Gastrocnemius medialis (tissue), 4 donors: ENCODE results near the gene NHLRC3. TPM values are rescaled to one million over a fixed set of nuclear protein-coding genes. Genes with fewer than 3 reads are reported as not detected.

Experiments used
- ATAC-seq, 2 donors: fragments of 150-250 bp; one replicate each; pipeline ENCODE4 v1.9.1; 2016
- DNase-seq, 2 donors: peaks; one replicate each; pipeline ENCODE4 v3.0.0-alpha.2; 2019
- H3K27ac ChIP-seq, 4 donors: fragments of 200-600 bp; sonication (generic); 1 replicate in 1 of 4; 2 replicates in 3 of 4; pipeline ENCODE4 v1.5.1; 2016 to 2018; ENCODE audit warnings: mild to moderate bottlenecking in 2 of 4, moderate library complexity in 1 of 4
- H3K27me3 ChIP-seq, 3 donors: fragments of 200-600 bp; sonication (generic) in 2 of 3; 1 replicate in 1 of 3; 2 replicates in 2 of 3; pipeline versions ENCODE4 v1.5.1 to v1.6.0; 2016 to 2019; ENCODE audit warnings: mild to moderate bottlenecking in 1 of 3, moderate library complexity in 1 of 3
- H3K36me3 ChIP-seq, 2 donors: fragments of 200-600 bp; sonication (generic) in 1 of 2; one replicate each; pipeline ENCODE4 v1.5.1; 2017 to 2018
- H3K4me1 ChIP-seq, 2 donors: fragments of 200-600 bp; sonication (generic) in 1 of 2; one replicate each; pipeline ENCODE4 v1.5.1; 2016 to 2017; ENCODE audit warnings: mild to moderate bottlenecking in 2 of 2
- H3K4me3 ChIP-seq, 4 donors: fragments of 200-600 bp; sonication (generic) in 3 of 4; 1 replicate in 1 of 4; 2 replicates in 3 of 4; pipeline ENCODE4 v1.5.1; 2016 to 2019; ENCODE audit warnings: mild to moderate bottlenecking in 2 of 4
- H3K9me3 ChIP-seq, 3 donors: fragments of 200-600 bp; sonication (generic) in 2 of 3; 1 replicate in 1 of 3; 2 replicates in 2 of 3; pipeline ENCODE4 v1.5.1; 2016 to 2019
- CTCF ChIP-seq, 5 experiments: fragments of 450-650 bp in 3 of 5; fragments of 200-600 bp in 2 of 5; sonication (generic) in 2 of 5; IDR thresholded peaks in 4 of 5; conservative IDR thresholded peaks in 1 of 5; 1 replicate in 4 of 5; 2 replicates in 1 of 5; pipeline ENCODE4 v1.5.1; 2016 to 2019; ENCODE audit warnings: antibody characterized with exemption in 5 of 5, mild to moderate bottlenecking in 3 of 5, moderate library complexity in 3 of 5
- POLR2A ChIP-seq, 2 donors: fragments of 450-650 bp; IDR thresholded peaks; one replicate each; pipeline ENCODE4 v1.6.1; 2017; ENCODE audit warnings: antibody characterized with exemption in 2 of 2, mild to moderate bottlenecking in 2 of 2, moderate library complexity in 2 of 2
- in situ Hi-C, 4 donors: fragments of 200-750 bp; cut with MboI; loops; one replicate each; pipeline versions ENCODE4 v1.15.0 to v1.8.0; 2017; ENCODE audit warnings: low sequenced_read_pairs in 4 of 4
- intact Hi-C: fragments of 100-400 bp; cut with DNase I; formaldehyde crosslinking; loops from one replicate; pipeline ENCODE4 v1.15.1; 2023; ENCODE audit warnings: low total_unique reads
- total RNA-seq, 4 donors: library from RNA; depleted of rRNA; stranded (reverse); fragments of >200 nt; gene quantifications; one replicate each; pipeline versions ENCODE4 v1.1.0 to v1.2.3, GENCODE V29; 2016

NHLRC3 gene
- total RNA-seq, 4 donors from 2014 or later: 7.8 to 10.5 (median 8.0) TPM

GRCh38 chr13:39049274-39049673 is 11.0 kb downstream of the NHLRC3 start:
- intact Hi-C loops (no loop called here), in situ Hi-C loops (loop anchor here in 3 of 4 donors (5.0 to 25.0 kb wide), 3 partner anchors 563 to 568 kb away; partner anchors contain the start of gene LHFPL6 (in 1 of the 3))
- no peak overlapping the region for H3K4me3 ChIP-seq
- H3K36me3 ChIP-seq: no peaks in the 10 kb centered on the region
- ATAC-seq: no peak
- no peaks in the 10 kb centered on the region for H3K9me3 ChIP-seq
- no peaks in the 10 kb centered on the region for H3K4me1 ChIP-seq
- H3K27me3 ChIP-seq: no peaks in the 10 kb centered on the region
- TF ChIP-seq CTCF (IDR thresholded peaks at IDR 0.05 in 4 of 5, conservative IDR thresholded peaks at IDR 0.05 in 1 of 5): no peak
- H3K27ac ChIP-seq: no peak overlapping the region
- DNase-seq: no peak

GRCh38 chr13:39051157-39051556 is 12.9 kb downstream of the NHLRC3 start:
- ATAC-seq: no peak
- no peaks in the 10 kb centered on the region for H3K4me1 ChIP-seq

GRCh38 chr13:39052944-39053343 is 14.7 kb downstream of the NHLRC3 start:
- intact Hi-C loops (loop anchor here (5.0 kb wide), 1 partner anchor 564 kb away; no protein-coding TSS in a partner anchor), in situ Hi-C loops (no loop called here)
- H3K36me3 ChIP-seq: no peaks in the 10 kb centered on the region
- no peak for TF ChIP-seq POLR2A (IDR thresholded peaks at IDR 0.05)
- no peak for TF ChIP-seq CTCF (IDR thresholded peaks at IDR 0.05 in 4 of 5, conservative IDR thresholded peaks at IDR 0.05 in 1 of 5)
- DNase-seq: no peak
- H3K27ac ChIP-seq: no peak overlapping the region
- no peak for ATAC-seq
- H3K4me3 ChIP-seq: no peak overlapping the region
- no peaks in the 10 kb centered on the region for H3K27me3 ChIP-seq
- no peaks in the 10 kb centered on the region for H3K9me3 ChIP-seq
- no peaks in the 10 kb centered on the region for H3K4me1 ChIP-seq

More at GRCh38 chr13:39051157-39051556, 12.9 kb downstream of the NHLRC3 start:
- Histone ChIP-seq H3K36me3 (no peaks in the 10 kb centered on the region), H3K27ac (no peak overlapping the region), H3K9me3 (no peaks in the 10 kb centered on the region), H3K4me3 (no peak overlapping the region), H3K27me3 (no peaks in the 10 kb centered on the region)
- DNase-seq: no peak
- in situ Hi-C loops (no loop called here), intact Hi-C loops (loop anchor here (5.0 kb wide), 1 partner anchor 566 kb away; no protein-coding TSS in a partner anchor)
- TF ChIP-seq POLR2A (IDR thresholded peaks at IDR 0.05) (no peak), CTCF (IDR thresholded peaks at IDR 0.05 in 4 of 5, conservative IDR thresholded peaks at IDR 0.05 in 1 of 5) (peak in 2 of 5 experiments; percentile 6 to 29)

- Histone ChIP-seq H3K27me3 (no peaks in the 10 kb centered on the region), H3K27ac (no peak overlapping the region), H3K36me3 (no peaks in the 10 kb centered on the region), H3K9me3 (no peaks in the 10 kb centered on the region), H3K4me3 (no peak overlapping the region), H3K4me1 (no peaks in the 10 kb centered on the region)
- intact Hi-C loops (loop anchor here (5.0 kb wide), 1 partner anchor 563 kb away; no protein-coding TSS in a partner anchor), in situ Hi-C loops (no loop called here)
- TF ChIP-seq POLR2A (IDR thresholded peaks at IDR 0.05): no peak
- no peak for TF ChIP-seq CTCF (IDR thresholded peaks at IDR 0.05 in 4 of 5, conservative IDR thresholded peaks at IDR 0.05 in 1 of 5)
- ATAC-seq (no peak), DNase-seq (no peak)
Measured at GRCh38 chr13:39054112-39054511, 15.9 kb downstream of the NHLRC3 start.

- H3K27me3 ChIP-seq: no peaks in the 10 kb centered on the region
- H3K27ac ChIP-seq: no peak overlapping the region
- intact Hi-C loops (no loop called here), in situ Hi-C loops (no loop called here)
- no peak overlapping the region for H3K4me3 ChIP-seq
- no peaks in the 10 kb centered on the region for H3K9me3 ChIP-seq
- no peak for TF ChIP-seq POLR2A (IDR thresholded peaks at IDR 0.05)
- no peak for TF ChIP-seq CTCF (IDR thresholded peaks at IDR 0.05 in 4 of 5, conservative IDR thresholded peaks at IDR 0.05 in 1 of 5)
- DNase-seq (no peak), ATAC-seq (no peak)
- H3K36me3 ChIP-seq: no peaks in the 10 kb centered on the region
- H3K4me1 ChIP-seq: no peaks in the 10 kb centered on the region
Measured at GRCh38 chr13:39056018-39056417, 17.8 kb downstream of the NHLRC3 start.
